Peyer's patch (tissue), 4 donors: ENCODE measurements around the gene DENND1B.

ENCODE experiments used
- POLR2A ChIP-seq, 2 donors: fragments of 450-650 bp; IDR thresholded peaks; one replicate each; pipeline ENCODE4 v1.5.1; 2017; ENCODE audit warnings: antibody characterized with exemption in 2 of 2, mild to moderate bottlenecking in 2 of 2, moderate library complexity in 2 of 2
- TF ChIP-seq, protein P1 (sequence below), 6 experiments: fragments of 450-650 bp in 4 of 6; fragments of 200-600 bp in 2 of 6; sonication (generic) in 1 of 6; IDR thresholded peaks; one replicate each; pipeline ENCODE4 v1.5.1; 2017 to 2019; ENCODE audit warnings: antibody characterized with exemption in 6 of 6, mild to moderate bottlenecking in 3 of 6, moderate library complexity in 1 of 6

DNA sequence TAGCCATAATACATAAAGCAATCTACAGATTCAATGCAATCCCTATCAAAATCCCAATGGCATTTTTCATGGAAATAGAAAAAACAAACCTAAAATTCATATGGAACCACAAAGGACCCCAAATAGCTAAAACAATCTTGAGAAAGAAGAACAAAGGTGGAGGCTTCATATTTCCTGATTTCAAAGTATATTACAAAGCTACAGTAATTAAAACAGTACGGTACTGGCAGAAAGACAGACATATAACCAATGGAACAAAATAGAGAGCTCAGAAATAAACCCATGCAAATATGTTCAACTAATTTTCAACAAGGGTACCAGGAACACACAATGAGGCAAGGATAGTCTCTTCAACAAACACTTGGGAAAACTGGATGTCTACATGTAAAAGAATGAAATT, 87.0 kb downstream of the DENND1B start:
- no peak for TF ChIP-seq POLR2A (IDR thresholded peaks at IDR 0.05)
- TF ChIP-seq, protein P1, sequence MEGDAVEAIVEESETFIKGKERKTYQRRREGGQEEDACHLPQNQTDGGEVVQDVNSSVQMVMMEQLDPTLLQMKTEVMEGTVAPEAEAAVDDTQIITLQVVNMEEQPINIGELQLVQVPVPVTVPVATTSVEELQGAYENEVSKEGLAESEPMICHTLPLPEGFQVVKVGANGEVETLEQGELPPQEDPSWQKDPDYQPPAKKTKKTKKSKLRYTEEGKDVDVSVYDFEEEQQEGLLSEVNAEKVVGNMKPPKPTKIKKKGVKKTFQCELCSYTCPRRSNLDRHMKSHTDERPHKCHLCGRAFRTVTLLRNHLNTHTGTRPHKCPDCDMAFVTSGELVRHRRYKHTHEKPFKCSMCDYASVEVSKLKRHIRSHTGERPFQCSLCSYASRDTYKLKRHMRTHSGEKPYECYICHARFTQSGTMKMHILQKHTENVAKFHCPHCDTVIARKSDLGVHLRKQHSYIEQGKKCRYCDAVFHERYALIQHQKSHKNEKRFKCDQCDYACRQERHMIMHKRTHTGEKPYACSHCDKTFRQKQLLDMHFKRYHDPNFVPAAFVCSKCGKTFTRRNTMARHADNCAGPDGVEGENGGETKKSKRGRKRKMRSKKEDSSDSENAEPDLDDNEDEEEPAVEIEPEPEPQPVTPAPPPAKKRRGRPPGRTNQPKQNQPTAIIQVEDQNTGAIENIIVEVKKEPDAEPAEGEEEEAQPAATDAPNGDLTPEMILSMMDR (IDR thresholded peaks at IDR 0.05): no peak
